K562 (cell line): Measurements from ENCODE around the gene CHD2. TPM values are rescaled to one million over a fixed set of nuclear protein-coding genes. Genes with fewer than 3 reads are reported as not detected.

Source experiments
- ATAC-seq: fragments of 200-7000 bp; cut with Tn5 transposase; 3 replicates; pipeline ENCODE4 v1.9.1; 2020; ENCODE audit warnings: moderate library complexity
- BruUV-seq: library from RNA; stranded (reverse); fragments of 400-500 nt; replicated peaks from 2 replicates; lab custom pipeline; 2021; lab: Mats Ljungman, UMichigan
- CTCF ChIA-PET: fragments of 300-600 bp; formaldehyde crosslinking; extraction: SDS; loops from one replicate; lab custom pipeline; 2021; ENCODE audit warnings: low intra/inter-chr PET ratio; lab: Yijun Ruan, JAX
- POLR2A ChIA-PET: fragments of 300-600, 350-650 bp; sonication (Branson Sonifier 250); formaldehyde crosslinking; extraction: SDS; loops from one replicate; lab custom pipeline; 2021; ENCODE audit warnings: antibody characterized with exemption, inconsistent platforms; lab: Yijun Ruan, JAX
- DNase-seq, 4 experiments: peaks; one replicate each; pipeline versions ENCODE4 v3.0.0 to v3.0.0-alpha.2; 2011 to 2018; ENCODE audit warnings: low spot score in 3 of 4, mixed read lengths in 3 of 4; ENCODE audit errors: extremely low read depth in 1 of 4
- FAIRE-seq: peaks from 2 replicates; lab custom pipeline; 2011; peaks lifted over from hg19 to GRCh38; lab: Jason Lieb, UNC
- H2AFZ ChIP-seq: 2 replicates; pipeline ENCODE4 v1.6.0; 2011; ENCODE audit warnings: low read depth, low read length, control low read depth, inconsistent platforms
- H3K27ac ChIP-seq: fragments of 200-600 bp; 3 replicates; pipeline ENCODE4 v1.8.0; 2011; ENCODE audit warnings: low read depth, mild to moderate bottlenecking, control low read depth, inconsistent platforms, low read length, moderate library complexity, mixed read lengths; ENCODE audit errors: extremely low read depth
- H3K27me3 ChIP-seq, 2 experiments: fragments of 300-600 bp in 1 of 2; 2 replicates in 1 of 2; 3 replicates in 1 of 2; pipeline versions ENCODE4 v1.6.0 to v1.8.0; 2011; ENCODE audit warnings: inconsistent platforms in 2 of 2, low read length in 2 of 2, mild to moderate bottlenecking in 1 of 2, mixed read lengths in 1 of 2, moderate library complexity in 1 of 2; ENCODE audit not compliant: control insufficient read depth in 2 of 2, insufficient read depth in 2 of 2
- H3K36me3 ChIP-seq: fragments of 300-600 bp; 3 replicates; pipeline ENCODE4 v1.8.0; 2011; ENCODE audit warnings: mild to moderate bottlenecking, low read length, inconsistent platforms; ENCODE audit not compliant: control insufficient read depth, insufficient read depth
- H3K4me1 ChIP-seq, 2 experiments: fragments of 200-600 bp in 1 of 2; replicated peaks in 1 of 2; 2 replicates in 1 of 2; 3 replicates in 1 of 2; pipeline versions ENCODE4 v1.5.1 to v1.8.0; 2011; ENCODE audit warnings: inconsistent platforms in 2 of 2, low read length in 2 of 2, mild to moderate bottlenecking in 1 of 2, mixed read lengths in 1 of 2, moderate library complexity in 1 of 2; ENCODE audit not compliant: control insufficient read depth in 2 of 2, insufficient read depth in 2 of 2
- H3K4me2 ChIP-seq: 2 replicates; pipeline ENCODE4 v1.6.1; 2011; ENCODE audit warnings: low read length, control low read depth, inconsistent platforms, mixed read lengths; ENCODE audit not compliant: insufficient read depth
- H3K4me3 ChIP-seq: fragments of 200-600 bp; sonication (generic), shearing (Covaris generic); 2 replicates; pipeline ENCODE4 v1.5.1; 2016; ENCODE audit warnings: control low read depth, inconsistent platforms
- H3K79me2 ChIP-seq: fragments of 200-600 bp; 3 replicates; pipeline ENCODE4 v1.8.0; 2011; ENCODE audit warnings: low read length, inconsistent platforms; ENCODE audit not compliant: control insufficient read depth, insufficient read depth
- H3K9ac ChIP-seq, 2 experiments: 2 replicates each; pipeline versions ENCODE4 v1.6.0 to v1.6.1; 2011; ENCODE audit warnings: low read depth in 2 of 2, low read length in 2 of 2, control low read depth in 1 of 2, inconsistent platforms in 1 of 2, mild to moderate bottlenecking in 1 of 2, mixed read lengths in 1 of 2; ENCODE audit not compliant: insufficient read depth in 1 of 2
- H3K9me1 ChIP-seq: one replicate; pipeline ENCODE4 v1.6.0; 2011; ENCODE audit warnings: inconsistent platforms, mild to moderate bottlenecking, low read length, moderate library complexity; ENCODE audit not compliant: control insufficient read depth, insufficient read depth
- H3K9me3 ChIP-seq: replicated peaks from 2 replicates; pipeline ENCODE4 v1.5.1; 2011; ENCODE audit warnings: low read depth, low read length, inconsistent platforms; ENCODE audit not compliant: control insufficient read depth, insufficient read depth
- H4K20me1 ChIP-seq: replicated peaks from 2 replicates; pipeline ENCODE4 v1.6.1; 2011; ENCODE audit warnings: low read length, inconsistent platforms, mixed read lengths; ENCODE audit not compliant: control insufficient read depth, insufficient read depth
- MAFK ChIP-seq: IDR thresholded peaks from 2 replicates; pipeline ENCODE4 v1.6.1; 2011; ENCODE audit warnings: low read length, improper control_type of control experiment
- NCOA6 ChIP-seq: fragments of 450-650 bp; IDR thresholded peaks from 2 replicates; pipeline ENCODE4 v1.6.1; 2017; ENCODE audit warnings: mild to moderate bottlenecking
- SMAD2 ChIP-seq: fragments of 150-350 bp; IDR thresholded peaks from 2 replicates; pipeline ENCODE4 v1.6.1; 2014; ENCODE audit warnings: low read depth, mild to moderate bottlenecking, low read length
- SMAD3 ChIP-seq: fragments of 450-650 bp; formaldehyde crosslinking; conservative IDR thresholded peaks from 2 replicates; pipeline ENCODE4 v1.4.0; 2020; ENCODE audit warnings: mild to moderate bottlenecking
- ZNF766 ChIP-seq: fragments of 200-800 bp; sonication (Bioruptor generic); conservative IDR thresholded peaks from 2 replicates; pipeline ENCODE4 v1.6.1; 2016; ENCODE audit warnings: missing genetic modification characterization, missing compliant biosample characterization
- ZSCAN29 ChIP-seq: fragments of 450-650 bp; IDR thresholded peaks from 2 replicates; pipeline ENCODE4 v1.6.1; 2017
- WGBS: fragments of 100-300 bp; shearing (Covaris generic); methylation state at CpG from one replicate; pipeline ENCODE4 v1.1.6; 2016; ENCODE audit warnings: low coverage, mixed read lengths; ENCODE audit not compliant: insufficient coverage; ENCODE audit errors: missing lambda C conversion rate; 5-methylcytosine and 5-hydroxymethylcytosine counted together
- in situ Hi-C: fragments of 300-500 bp; cut with MboI; formaldehyde crosslinking; loops from 4 replicates; pipeline ENCODE4 v1.15.0; 2018; ENCODE audit warnings: inconsistent platforms, mixed read lengths
- intact Hi-C: fragments of 100-400 bp; cut with micrococcal nuclease; formaldehyde crosslinking; loops from 2 replicates; pipeline ENCODE4 v1.14.2; 2022
- polyA plus RNA-seq, 8 experiments: library from polyadenylated mRNA; depleted of rRNA in 4 of 8; stranded (reverse) in 5 of 8; unstranded in 3 of 8; fragments of >200 nt; fragmentation: Nextera tagmentation in 2 of 8; fragmentation: Illumina TruSeq in 1 of 8; extraction: Ambion mirVana in 2 of 8; extraction: Trizol in 1 of 8; gene quantifications; 2 replicates each; pipeline versions ENCODE4 v1.2.1 to v1.2.3, GENCODE V29; 2011 to 2014; ENCODE audit warnings: inconsistent platforms in 1 of 8, missing spikeins in 1 of 8
- total RNA-seq, 7 experiments: library from RNA; depleted of rRNA in 6 of 7; stranded (reverse); fragments of >200 nt in 6 of 7; fragmentation: Illumina TruSeq in 2 of 7; extraction: Trizol in 2 of 7; gene quantifications; 2 replicates each; pipeline versions ENCODE4 v1.2.1 to v1.2.3, GENCODE V29; 2011 to 2021; ENCODE audit warnings: low replicate concordance in 1 of 7
- TF ChIP-seq, protein P1 (sequence below): fragments of 450-650 bp; IDR thresholded peaks from 2 replicates; pipeline ENCODE4 v1.6.1; 2017; ENCODE audit warnings: mild to moderate bottlenecking, moderate library complexity
- TF ChIP-seq, protein P2 (sequence below): fragments of 450-650 bp; IDR thresholded peaks from 2 replicates; pipeline ENCODE4 v1.6.1; 2016; ENCODE audit warnings: antibody characterized with exemption

The CHD2 gene
- total and polyA plus RNA-seq, 9 of the 15 experiments (the other 6 are each of a cell fraction or from before 2014, with no cell fraction given): 38.9 to 70.8 (median 56.2) TPM

DNA sequence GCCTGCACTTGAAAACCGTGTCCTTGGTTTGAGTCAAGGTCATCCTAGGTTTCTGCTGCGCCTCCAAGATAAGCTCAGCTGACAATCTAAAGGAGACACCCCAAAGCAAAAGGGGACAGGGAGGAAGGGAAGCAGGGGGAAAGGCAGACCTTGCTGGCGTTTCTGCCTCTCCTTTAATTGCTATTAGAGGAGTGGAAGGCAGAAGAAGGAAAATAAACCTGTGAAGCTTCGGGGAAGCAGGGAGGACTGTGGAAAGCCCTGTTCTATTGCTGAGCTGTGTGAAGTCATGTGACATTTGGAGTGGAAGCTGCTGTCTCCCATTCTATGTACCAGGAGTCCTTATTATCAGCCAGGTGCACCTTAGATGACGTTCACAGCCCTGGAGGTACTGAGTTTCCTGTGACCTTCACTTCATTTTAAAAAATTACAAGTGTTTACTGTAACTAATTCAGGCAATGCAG is 21.5 kb upstream of the CHD2 start (continued):
- TF ChIP-seq, protein P1, sequence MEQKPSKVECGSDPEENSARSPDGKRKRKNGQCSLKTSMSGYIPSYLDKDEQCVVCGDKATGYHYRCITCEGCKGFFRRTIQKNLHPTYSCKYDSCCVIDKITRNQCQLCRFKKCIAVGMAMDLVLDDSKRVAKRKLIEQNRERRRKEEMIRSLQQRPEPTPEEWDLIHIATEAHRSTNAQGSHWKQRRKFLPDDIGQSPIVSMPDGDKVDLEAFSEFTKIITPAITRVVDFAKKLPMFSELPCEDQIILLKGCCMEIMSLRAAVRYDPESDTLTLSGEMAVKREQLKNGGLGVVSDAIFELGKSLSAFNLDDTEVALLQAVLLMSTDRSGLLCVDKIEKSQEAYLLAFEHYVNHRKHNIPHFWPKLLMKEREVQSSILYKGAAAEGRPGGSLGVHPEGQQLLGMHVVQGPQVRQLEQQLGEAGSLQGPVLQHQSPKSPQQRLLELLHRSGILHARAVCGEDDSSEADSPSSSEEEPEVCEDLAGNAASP: no peak
- no peak for TF ChIP-seq SMAD2
- no peak for TF ChIP-seq SMAD3
- no peak for TF ChIP-seq NCOA6
- no peak for TF ChIP-seq ZSCAN29

DNA sequence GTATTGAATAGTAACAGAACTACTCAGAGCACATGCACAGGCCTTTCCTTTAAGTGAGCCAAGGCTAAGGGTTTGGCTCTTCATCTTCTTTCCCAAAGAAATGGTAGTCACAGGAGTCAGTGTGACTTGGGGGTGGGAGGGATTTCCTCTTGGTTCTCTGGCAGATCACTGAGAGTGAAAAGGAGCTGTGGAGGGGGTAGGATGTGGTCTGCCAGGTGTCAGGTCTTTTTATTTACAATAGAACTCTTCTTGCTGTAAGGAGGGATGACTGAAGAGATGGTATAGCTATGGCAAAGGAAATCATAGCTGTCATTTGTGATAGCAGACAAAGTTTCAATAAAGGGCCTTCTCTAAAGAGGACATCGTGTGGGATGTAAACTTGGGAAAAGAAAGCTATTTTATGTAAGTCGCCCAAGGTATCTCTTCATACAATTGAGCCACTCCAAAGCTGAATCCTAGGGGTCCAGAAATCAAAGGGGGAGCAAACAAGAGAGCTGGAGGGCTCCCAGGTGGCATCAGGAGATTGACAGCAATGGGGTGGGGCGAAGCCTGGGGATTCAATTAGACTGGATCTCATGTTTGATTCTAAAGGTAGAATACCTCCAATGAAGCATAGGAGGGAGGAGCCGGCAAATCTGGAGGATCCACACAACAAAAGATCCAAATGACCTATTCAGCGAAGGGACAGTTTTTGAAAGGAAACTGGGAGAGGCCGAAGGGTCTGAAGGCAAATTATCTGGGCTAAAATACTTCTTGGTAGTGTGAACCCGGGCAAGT is 20.0 kb upstream of the CHD2 start:
- intact Hi-C loops (no loop called here), in situ Hi-C loops (loop anchor here (5.0 kb wide), 1 partner anchor 68 kb away; no protein-coding TSS in a partner anchor)
- H3K9ac ChIP-seq: peak overlapping the region in 1 of 2 experiments; percentile 86; a peak in 3 of 4 replicates
- H3K4me1 ChIP-seq: peaks cover 24 to 50% of the 10 kb centered on the region in 2 experiments
- ChIA-PET CTCF (no interaction called here), POLR2A (interaction anchor here (0.7 to 9.6 kb wide), 9 partner anchors 9 to 76 kb away, joined by 3 to 110 read pairs (median 4); partner anchors contain the start of gene CHD2)
- peak overlapping the region; percentile 77 for H3K4me2 ChIP-seq
- H3K79me2 ChIP-seq: peaks cover 40% of the 10 kb centered on the region
- DNase-seq (no peak), ATAC-seq (no peak), FAIRE-seq (no peak)
- no peaks in the 10 kb centered on the region for H3K27me3 ChIP-seq
- no peak overlapping the region for H3K4me3 ChIP-seq
- no TSS peak for BruUV-seq
- H3K9me1 ChIP-seq: no peaks in the 10 kb centered on the region
- H2AFZ ChIP-seq: peak overlapping the region; percentile 76
- peak overlapping the region; percentile 85; the same call in 2 of the 3 replicates for H3K27ac ChIP-seq
- WGBS: 72% methylated on average over 7 of the region's 7 CpGs
- no peaks in the 10 kb centered on the region for H3K9me3 ChIP-seq
- TF ChIP-seq ZNF766 (CRISPR knock-in tag) (0 out of 2 replicates have a peak, but pooled peaks have one; percentile 39), MAFK (0 out of 2 replicates have a peak, but pooled peaks have one; percentile 8)
- TF ChIP-seq, protein P2, sequence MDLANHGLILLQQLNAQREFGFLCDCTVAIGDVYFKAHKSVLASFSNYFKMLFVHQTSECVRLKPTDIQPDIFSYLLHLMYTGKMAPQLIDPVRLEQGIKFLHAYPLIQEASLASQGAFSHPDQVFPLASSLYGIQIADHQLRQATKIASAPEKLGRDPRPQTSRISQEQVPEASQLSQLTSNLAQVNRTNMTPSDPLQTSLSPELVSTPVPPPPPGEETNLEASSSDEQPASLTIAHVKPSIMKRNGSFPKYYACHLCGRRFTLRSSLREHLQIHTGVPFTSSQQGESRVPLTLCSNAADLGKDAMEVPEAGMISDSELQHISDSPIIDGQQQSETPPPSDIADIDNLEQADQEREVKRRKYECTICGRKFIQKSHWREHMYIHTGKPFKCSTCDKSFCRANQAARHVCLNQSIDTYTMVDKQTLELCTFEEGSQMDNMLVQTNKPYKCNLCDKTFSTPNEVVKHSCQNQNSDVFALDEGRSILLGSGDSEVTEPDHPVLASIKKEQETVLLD: no peak
- no peaks in the 10 kb centered on the region for H4K20me1 ChIP-seq
- H3K36me3 ChIP-seq: peaks cover 14% of the 10 kb centered on the region; the same call in 2 of the 3 replicates
